CD4-positive, alpha-beta T cell treated with Interleukin-12 subunit alpha and Interleukin-12 subunit beta, for 1 hour (primary cell): Measurements from ENCODE around the gene BRD9.
"Not testable (repeated sequence)": the region's sequence is repeated elsewhere in the genome, so short reads cannot be mapped to it uniquely, and the experiment has no call there.

Experiments
- DNase-seq: peaks from one replicate; pipeline ENCODE4 v3.0.0-alpha.2; 2020

Gene BRD9

GRCh38 chr5:902129-902916 is 9.7 kb upstream of the BRD9 start:
- no peak for DNase-seq

GRCh38 chr5:900781-901180 is 8.2 kb upstream of the BRD9 start:
- DNase-seq: no peak

- no peak for DNase-seq
These were observed 1.1 kb upstream of the BRD9 start for GRCh38 chr5:893711-894110.

GRCh38 chr5:893137-893506 is 521 bp upstream of the BRD9 start:
- no peak for DNase-seq

- DNase-seq: peak; percentile 4
These were observed 686 bp downstream of the BRD9 start for GRCh38 chr5:891837-892393.

GRCh38 chr5:891117-891836 is 1.3 kb downstream of the BRD9 start:
- no peak for DNase-seq

- no peak for DNase-seq
These were observed 3.4 kb downstream of the BRD9 start for GRCh38 chr5:889075-889710.

- DNase-seq: no peak
These were observed 4.0 kb downstream of the BRD9 start for GRCh38 chr5:888638-889035.

GRCh38 chr5:887947-888637 is 4.5 kb downstream of the BRD9 start:
- DNase-seq: no peak

- no peak for DNase-seq
These were observed 5.8 kb downstream of the BRD9 start for GRCh38 chr5:886716-887325.

GRCh38 chr5:886036-886435 is 6.6 kb downstream of the BRD9 start:
- DNase-seq: no peak

GRCh38 chr5:885529-885928 is 7.1 kb downstream of the BRD9 start:
- DNase-seq: no peak

GRCh38 chr5:885127-885442 is 7.5 kb downstream of the BRD9 start:
- DNase-seq: no peak

- no peak for DNase-seq
These were observed 8.1 kb downstream of the BRD9 start for GRCh38 chr5:884345-885126.

GRCh38 chr5:883475-884181 is 9.0 kb downstream of the BRD9 start:
- DNase-seq: no peak

GRCh38 chr5:882253-883183 is 10.1 kb downstream of the BRD9 start:
- peak; percentile 25 for DNase-seq

- DNase-seq: no peak
These were observed 11.1 kb downstream of the BRD9 start for GRCh38 chr5:881551-881935.

GRCh38 chr5:880816-881550 is 11.6 kb downstream of the BRD9 start:
- no peak for DNase-seq

GRCh38 chr5:878677-879076 is 13.9 kb downstream of the BRD9 start:
- DNase-seq: not testable (repeated sequence)
